Measurements from ENCODE around the gene KNSTRN.

The KNSTRN gene

DNA sequence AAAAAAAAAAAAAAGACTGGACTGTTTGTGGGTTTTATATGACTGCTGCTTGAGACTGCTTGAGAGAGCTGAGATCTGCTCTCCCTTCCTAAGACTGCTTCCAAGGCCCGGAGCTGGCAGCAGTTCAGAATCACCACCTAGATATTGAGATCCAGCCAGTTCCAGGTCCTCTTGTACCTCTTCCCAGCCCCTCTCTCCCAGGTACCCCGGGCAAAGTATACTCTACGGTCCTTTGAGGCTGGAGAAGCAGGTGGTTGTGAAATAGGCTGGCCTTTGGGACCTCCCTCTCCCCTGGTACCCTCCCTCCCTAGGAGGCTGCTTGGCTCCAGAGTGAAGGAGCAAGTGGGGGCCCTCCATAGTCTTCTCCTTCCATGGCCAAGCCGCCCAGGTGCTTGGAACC lies 45.7 kb downstream of the KNSTRN start:
- H3K27ac ChIP-seq: no peak overlapping the region
- TF ChIP-seq ZFX (IDR thresholded peaks at IDR 0.05): no peak
- TF ChIP-seq, protein P1, sequence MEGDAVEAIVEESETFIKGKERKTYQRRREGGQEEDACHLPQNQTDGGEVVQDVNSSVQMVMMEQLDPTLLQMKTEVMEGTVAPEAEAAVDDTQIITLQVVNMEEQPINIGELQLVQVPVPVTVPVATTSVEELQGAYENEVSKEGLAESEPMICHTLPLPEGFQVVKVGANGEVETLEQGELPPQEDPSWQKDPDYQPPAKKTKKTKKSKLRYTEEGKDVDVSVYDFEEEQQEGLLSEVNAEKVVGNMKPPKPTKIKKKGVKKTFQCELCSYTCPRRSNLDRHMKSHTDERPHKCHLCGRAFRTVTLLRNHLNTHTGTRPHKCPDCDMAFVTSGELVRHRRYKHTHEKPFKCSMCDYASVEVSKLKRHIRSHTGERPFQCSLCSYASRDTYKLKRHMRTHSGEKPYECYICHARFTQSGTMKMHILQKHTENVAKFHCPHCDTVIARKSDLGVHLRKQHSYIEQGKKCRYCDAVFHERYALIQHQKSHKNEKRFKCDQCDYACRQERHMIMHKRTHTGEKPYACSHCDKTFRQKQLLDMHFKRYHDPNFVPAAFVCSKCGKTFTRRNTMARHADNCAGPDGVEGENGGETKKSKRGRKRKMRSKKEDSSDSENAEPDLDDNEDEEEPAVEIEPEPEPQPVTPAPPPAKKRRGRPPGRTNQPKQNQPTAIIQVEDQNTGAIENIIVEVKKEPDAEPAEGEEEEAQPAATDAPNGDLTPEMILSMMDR (conservative IDR thresholded peaks at IDR 0.05): no peak

DNA sequence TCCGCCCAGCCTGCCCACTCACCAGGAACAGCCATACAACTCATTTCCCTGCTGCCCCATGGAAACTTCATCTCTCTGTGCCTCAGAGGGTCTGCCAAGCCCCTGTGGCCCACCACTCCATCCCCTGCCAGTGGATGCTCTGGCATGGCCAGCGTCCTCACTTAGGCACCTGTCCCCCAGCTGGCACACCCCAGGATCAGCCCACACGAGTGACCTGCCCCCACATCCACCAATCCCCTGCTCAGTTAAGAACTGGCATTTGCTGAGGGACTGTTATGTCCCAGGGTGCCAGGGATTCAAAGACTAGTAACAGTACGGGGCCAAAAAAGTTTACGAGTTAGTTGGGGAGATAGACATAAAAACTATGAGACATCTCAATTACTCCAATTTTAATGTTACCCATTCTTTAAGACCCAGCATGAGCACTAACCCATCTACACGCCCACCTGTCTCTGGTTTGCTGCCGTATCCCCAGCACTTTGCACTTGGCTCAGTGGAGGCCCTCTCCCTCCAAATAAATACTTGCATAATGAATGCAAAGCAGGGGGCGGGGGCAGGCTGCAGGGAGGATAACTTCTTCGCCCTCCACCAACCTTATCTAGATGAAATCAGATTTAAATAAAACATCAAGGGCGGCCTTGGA lies 46.7 kb downstream of the KNSTRN start:
- TF ChIP-seq, protein P1 (conservative IDR thresholded peaks at IDR 0.05): no peak
- no peak for TF ChIP-seq ZFX (IDR thresholded peaks at IDR 0.05)
- no peak overlapping the region for H3K27ac ChIP-seq

DNA sequence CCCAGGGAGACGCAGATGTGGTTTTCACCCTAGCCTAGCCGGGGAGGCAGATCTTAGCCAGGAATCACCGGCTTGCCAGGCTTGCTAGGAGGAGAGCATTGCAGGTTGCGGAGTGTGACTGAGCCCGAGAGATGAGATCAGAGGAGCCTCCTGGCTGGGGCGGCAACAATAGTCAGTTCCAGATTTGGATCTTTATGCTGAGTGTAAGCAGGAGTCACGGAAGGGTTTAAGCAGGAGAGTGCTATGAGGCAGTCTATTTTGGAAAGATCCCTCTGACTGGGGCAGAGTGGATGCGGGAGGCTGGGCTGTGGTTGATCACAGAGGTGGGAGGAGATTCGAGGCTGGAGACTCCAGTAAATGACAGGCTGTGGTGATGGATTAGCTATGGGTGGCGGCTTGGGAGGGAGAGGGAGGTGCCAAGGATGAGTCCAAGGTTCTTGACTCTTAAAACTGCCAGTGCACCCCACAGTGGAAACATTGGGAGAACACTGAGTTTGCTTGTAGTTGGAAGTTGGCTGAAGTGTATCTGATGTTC lies 47.8 kb downstream of the KNSTRN start:
- no peak overlapping the region for H3K27ac ChIP-seq
- TF ChIP-seq, protein P1 (conservative IDR thresholded peaks at IDR 0.05): no peak
- no peak for TF ChIP-seq ZFX (IDR thresholded peaks at IDR 0.05)

DNA sequence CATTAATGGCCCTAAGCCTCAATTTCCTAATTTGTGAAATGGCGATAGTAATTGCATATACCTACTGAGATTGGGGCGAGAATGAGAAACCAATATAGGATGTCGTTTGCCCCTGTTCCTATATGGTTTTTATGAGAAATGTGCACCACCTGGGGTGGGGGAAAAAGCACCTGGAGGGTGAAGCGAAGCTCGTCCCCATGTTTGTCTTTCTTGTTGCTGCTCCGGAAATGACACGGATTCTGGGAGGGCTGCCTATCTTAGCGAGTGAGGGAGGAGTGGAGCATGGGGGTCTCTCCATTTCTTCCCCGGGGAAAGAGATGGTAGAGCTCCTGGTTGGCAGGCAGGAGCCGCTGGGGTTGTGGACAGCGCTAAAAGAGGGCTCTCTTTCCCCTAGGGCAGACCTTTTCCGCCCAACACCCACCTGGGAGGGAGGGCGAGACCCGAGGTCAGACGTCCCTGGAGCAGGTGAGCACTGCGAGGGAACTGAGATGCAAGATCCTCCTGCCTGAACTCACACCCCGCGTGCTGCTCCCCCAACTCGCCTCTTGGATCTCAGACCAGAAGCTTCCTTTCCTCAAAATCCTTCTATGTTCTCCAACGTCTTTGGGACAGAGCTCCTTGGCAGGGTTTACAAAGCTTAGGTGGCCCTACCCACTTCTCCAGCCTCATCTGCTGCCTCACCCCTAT lies 52.6 kb downstream of the KNSTRN start:
- H3K27ac ChIP-seq: no peak overlapping the region
- TF ChIP-seq, protein P1 (conservative IDR thresholded peaks at IDR 0.05): no peak
- no peak for TF ChIP-seq ZFX (IDR thresholded peaks at IDR 0.05)

DNA sequence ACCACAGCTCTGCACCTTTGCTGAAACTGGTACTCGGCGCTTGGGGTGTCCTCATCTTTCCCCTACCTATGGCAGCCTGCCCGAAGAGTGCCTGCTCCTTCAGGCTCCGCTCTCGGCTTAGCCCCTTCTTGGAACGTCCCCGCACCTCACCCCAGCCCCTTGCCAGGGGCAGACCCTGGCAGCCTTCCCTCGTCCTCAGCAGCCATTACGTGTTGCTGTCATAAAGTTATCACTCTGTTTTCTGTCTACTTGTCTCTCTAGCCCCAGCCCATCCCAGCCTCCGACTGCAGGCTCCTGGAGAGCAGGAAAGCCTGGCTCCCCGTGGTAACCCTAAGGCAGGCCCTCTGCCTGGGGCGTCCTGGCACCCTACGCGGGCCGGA lies 53.2 kb downstream of the KNSTRN start:
- TF ChIP-seq, protein P1 (conservative IDR thresholded peaks at IDR 0.05): no peak
- TF ChIP-seq ZFX (IDR thresholded peaks at IDR 0.05): no peak
- no peak overlapping the region for H3K27ac ChIP-seq

DNA sequence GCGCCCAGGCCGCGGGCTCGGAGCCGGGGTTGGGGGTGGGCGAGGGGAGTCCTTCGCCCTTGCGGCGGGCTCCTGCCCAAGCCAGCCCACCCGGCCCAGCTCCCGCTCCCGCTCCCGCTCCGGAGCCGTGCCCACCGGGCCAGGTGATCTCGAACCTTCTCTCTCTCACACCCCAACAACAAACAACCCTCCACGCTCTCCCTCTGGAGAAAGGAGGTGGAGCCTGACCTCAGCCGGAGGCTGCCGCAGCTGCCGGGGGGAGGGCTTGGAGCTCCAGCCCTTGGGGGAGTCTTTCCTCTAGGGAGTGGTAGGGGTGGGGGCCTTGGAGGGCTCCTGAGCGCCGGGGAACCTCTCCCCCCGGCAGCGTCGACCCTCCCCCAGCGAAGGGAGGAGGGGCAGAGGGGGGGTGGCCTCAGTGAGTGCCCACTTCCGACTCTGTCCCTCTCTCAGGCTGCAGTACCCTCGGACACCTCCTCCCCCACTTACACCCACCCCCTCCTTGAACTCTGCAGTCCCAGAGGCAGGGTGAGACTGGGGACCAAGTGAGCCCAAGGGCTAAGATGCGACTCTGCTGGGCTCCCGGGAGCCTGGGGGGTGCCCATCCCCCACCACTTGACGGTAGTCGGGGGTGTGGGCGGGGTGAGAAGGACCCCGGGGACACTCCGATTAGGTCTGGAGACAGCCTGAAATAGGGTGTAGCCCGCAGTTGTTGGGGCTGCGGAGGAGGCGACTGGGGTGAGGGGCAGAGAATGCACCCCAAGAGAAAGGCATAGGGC lies 53.8 kb downstream of the KNSTRN start:
- H3K27ac ChIP-seq: no peak overlapping the region
- TF ChIP-seq, protein P1 (conservative IDR thresholded peaks at IDR 0.05): no peak
- no peak for TF ChIP-seq ZFX (IDR thresholded peaks at IDR 0.05)
